ENCODE data around the gene FRMD4A.

Gene FRMD4A

DNA sequence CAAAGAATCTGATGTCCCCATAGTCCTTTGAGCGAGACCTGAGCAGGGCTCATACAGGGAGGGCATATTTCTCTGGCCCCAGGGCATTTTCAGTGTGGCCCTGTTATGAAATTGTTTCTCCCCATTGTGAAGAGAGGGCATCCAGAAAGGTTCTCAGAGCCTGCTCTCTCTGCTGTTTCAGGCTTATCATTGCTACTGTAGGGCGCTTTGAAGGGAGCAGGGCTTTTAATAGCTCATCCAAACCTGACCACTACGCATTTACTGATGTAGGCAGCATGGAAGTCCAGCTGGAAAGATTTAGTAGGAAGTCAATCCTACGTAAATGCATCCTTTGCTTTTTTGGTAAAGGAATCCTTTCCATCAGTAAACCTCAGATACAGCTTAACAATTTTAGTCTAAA is 675.9 kb downstream of the FRMD4A start:
- no peak for DNase-seq

DNA sequence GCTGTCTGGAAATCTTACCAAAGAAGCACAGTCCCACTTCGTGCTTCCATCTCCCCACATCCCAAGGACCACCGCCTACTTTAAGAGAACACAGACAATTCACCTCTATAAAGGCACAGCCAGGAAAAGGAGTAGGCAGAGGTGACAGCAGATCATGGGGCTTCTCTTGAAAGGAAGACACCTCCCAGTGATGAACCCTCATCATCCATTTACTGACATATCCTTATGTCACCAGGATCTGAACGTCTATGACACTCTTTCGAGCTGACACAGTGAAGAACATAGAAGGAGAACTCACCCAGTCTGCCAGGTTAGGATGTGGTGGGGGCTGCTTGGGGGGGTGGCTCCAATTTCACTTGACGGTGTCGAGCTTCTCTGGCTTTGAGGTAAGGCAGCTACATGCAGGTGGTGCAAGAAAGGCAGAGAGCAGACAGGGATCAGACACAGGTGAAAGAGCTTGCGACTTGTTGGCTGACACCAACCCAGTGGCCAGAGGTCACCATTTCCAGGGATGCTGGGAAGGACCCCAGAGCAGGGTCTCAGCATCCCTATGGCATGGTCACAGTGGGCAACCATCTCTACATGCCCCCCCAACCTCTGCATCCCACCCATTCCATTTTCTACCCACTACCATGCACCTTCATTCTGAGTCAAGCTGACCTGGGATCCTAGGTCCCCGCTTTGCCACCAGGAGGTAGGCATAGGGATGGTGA is 676.5 kb downstream of the FRMD4A start:
- no peak for DNase-seq

DNA sequence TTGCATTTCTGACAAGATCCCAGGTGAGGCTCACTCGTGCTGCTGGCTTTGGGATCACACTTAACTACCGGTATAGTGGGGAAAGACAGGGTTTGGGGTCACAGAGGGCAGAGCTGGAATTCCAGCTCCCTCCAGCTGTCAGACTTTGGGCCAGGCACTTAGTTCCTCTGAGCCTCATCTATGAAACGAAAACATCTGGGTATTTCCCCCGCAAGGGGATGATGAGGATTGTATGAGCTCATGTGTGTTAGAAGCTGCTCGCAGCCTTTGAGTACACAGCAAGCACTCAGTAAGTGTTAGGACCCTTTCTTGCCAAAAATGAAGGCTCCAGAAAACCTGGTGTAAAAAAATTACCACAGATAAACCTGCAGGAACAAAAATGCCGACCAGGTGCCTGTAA is 677.9 kb downstream of the FRMD4A start:
- DNase-seq = no peak

DNA sequence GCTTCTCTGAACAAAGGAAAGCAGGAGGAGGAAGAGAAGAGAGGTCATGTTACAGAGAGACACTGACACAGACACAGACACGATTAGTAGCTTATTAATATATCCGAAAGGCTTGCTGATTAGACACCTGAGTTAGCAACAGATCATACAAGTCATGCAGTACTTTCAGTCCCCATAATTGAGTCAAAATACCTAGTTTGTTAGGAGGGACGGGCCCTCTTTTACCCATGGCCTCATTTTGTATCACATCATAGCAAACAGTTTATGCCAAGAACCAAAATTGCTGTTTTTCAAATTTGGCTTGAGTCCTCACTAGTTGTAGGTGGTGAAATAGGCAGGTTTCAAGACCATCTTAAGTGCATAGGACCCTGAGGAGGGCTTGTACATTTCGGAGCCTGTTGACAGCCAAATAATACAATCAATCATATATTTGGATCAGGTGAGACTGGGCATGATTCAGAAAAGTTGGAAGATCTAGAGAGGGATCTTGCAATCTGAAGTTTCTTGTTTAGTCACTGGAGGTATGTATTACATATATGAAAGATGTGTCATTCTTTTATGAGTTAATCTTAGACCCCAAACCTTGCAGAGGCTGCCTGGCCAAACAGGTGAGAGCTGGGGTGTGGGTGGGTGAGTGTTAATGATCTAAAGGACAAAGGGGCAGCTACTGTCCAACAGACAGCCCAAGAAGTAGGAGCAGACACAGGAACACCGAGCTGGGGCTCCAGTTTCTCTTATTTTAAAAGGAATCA is 678.6 kb downstream of the FRMD4A start:
- no peak for DNase-seq

DNA sequence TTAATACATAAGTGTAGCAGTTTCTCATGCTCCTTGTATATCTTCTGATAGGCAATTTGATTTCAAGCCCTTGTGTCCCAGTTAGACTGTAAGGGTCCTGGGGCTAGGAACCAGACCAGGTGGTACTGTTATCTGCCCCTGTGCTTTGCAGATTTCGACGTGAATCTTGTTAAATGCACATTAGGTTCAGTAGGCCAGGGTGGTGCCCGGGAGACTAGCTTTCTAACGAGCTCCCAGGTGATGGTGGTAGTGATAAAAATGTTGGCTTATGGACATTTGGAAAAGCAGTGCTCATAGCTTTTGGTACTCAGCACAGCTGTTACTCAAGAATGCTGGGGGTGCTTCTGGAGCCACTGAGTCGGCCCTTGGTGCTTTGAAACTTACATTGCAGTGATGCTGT is 679.8 kb downstream of the FRMD4A start:
- DNase-seq = no peak

DNA sequence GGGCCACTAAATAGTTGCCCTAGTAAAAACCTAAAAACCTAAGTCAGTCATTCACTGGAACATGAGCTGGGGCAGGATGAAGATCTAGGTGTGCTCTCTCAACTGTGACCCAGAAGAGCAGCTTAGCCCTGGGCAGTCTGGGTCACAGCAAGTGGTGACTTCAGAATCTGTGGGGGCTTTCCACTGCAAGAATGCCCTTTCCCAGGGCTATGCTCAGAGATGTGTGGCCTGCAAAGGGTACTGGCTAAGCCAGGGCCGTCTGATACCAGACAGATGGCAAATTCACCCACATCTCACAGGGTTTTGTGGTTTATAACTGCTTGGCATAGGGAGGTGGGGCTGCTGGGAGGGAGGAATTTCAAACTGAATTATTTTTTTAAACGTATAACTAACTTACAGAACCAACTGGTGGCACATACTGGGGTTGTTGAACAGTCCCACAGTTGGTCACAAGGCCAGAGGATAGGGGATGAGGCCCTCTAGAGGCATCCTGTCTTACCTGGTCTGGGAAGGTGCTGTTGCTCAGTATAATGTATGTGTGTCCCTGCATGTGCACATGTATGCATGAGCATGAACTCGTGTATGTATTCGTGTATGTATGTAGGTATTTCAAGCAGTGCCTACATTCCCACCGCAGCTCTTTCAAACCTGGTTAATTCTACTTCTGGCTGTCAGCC is 680.7 kb downstream of the FRMD4A start:
- DNase-seq = no peak

DNA sequence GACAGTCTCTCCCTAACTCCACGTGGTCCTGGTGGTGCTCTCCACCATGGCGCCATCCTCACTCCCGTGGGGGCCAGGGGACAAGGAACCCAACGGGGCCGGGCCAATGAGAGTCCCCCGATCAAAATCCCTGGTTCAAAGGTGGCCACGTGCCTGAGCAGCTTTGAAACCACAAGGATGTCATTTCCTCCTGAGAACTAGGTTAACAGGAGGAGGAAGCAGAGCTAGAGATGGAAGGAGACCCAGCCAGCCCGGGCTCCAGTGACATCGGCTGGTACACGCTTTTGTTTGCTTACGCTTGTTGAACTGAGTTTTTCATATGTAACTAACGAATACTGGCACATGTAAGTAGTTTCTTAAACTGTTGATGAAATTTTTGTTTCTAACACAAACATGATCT is 682.3 kb downstream of the FRMD4A start:
- DNase-seq = no peak

DNA sequence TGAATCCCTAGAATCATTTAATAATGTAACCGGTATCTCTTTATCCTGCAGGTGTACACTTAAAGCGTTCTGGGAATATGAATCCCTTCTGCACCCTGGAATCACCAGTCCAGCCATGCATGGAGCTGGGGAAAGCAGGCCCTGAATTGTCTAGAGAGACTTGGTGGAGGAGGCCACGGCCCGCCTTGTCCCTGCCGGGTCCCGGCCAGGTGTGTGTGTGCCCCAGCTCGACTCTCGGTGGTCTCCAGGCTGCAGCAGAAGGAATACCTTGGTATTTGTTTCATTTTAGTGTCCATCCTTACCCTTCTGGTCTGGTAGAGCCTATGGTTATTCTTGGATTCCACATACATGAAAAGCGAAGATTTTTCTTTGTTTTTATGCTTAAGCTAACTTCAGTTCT is 685.9 kb downstream of the FRMD4A start:
- no peak for DNase-seq

DNA sequence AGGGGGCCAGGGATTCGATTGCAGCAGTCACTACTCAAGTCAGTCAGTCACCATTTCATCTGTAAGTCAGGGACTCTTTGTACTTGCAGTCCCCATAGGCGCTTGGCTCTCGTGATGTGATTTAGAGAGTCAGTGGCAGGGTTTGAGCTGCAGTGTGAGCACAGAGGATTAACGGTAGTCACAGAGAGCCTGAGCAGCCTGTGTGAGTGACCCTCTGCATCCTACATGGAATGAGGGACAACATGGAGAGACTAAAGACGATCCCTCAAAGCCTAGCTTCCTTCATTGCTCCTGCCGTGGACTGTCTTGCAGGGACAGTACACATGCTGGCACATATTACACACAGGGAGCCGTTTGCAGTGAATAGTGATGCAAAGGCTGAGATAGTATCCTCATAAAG is 687.7 kb downstream of the FRMD4A start:
- no peak for DNase-seq

DNA sequence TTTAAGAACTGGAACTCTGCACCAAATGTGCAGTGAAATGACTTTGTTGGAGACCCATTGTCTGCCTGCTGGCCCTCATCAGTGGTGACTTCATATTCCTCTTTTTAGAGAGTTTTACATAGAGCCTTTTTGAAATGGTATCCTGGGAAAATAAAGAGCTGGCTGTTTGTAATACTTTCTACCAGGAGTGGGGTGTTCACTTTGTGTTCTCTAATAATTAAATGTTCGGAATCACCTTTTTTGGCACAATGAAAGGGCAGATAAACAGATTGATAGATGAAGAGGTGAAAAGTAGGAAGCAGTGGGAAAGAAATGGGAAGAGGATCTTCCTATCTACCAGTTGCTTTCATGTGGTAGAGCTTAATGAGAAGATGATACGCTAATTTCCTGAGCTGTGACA is 688.4 kb downstream of the FRMD4A start:
- DNase-seq = no peak

DNA sequence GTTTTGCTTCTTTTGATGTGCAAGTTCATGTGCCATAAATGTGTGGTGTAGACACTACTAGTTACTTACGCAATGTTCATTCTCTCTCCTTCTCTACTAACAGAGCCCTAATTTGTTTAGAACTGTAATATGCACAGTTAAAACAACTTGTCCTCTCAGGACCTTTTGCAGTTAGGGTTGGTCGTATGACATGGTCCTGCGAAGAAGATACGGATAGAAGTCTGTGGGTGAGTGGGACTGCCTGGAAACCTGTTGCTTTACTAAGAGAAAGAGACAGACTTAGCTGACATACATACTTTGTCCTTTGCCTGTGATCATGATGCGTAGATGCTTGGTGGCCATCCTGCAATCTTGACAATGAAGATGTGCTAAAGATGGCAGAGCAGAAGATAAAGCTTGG is 692.8 kb downstream of the FRMD4A start:
- DNase-seq = no peak

DNA sequence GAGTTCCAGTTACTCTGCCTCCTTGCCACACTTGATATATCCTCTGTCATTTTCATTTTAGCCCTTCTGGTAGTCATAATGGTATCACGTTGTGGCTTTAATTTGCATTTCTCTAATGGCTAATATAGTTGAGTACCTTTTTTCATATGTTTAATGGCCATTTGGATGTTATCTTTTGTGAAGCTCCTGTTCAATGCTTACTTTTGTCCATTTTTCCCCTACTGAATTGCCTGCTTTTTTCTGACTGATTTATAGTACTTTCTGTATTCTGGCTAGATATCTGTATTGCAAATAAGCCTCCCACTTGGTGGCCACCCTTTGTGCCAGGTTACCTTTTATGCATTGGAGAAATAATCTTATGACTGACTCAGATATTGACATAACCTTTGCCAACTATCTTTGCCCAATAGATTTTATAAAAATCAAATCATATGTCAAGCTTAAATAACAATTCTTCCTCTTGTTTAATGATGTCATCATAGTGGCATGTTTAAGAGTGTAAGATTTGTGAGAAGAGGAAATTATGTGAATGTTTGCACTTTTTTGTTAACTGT is 693.3 kb downstream of the FRMD4A start:
- DNase-seq = no peak

DNA sequence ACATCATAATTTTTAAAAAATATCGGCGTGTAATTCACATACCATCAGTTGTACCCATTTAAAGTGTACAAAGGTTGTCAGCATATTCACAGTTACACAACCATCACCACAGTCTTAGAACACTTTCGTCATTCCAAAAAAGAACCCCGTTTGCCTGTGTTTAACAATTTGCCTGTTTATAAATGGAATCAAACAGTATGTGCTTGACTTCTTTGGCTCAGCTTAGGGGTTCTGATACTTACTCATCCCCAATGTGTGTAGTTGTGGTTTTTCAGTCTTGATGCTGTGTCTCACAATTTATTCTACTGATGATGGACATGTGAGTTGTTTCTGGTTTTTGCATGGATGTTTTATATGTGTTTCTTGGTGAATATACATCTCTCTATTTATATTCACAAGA is 693.9 kb downstream of the FRMD4A start:
- no peak for DNase-seq

DNA sequence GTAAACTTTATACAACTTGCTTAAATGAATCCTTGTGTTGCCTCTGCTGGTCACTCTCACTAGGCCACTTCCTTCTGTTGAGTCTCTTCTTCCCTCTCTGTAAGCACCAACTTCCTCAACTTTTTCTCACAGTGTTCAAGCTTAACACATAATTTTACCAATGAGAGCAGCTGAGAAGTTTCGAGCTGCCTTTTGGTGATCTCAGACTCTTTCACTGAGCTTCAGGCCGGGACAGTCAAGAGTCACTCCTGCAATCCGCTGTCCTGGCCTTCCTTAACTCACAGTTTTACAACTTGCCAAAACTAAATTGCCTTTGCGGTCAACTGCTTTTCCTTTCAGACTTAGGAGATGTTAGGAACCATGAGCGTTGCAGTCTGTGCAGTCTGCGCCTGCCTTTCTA is 696.5 kb downstream of the FRMD4A start:
- no peak for DNase-seq

DNA sequence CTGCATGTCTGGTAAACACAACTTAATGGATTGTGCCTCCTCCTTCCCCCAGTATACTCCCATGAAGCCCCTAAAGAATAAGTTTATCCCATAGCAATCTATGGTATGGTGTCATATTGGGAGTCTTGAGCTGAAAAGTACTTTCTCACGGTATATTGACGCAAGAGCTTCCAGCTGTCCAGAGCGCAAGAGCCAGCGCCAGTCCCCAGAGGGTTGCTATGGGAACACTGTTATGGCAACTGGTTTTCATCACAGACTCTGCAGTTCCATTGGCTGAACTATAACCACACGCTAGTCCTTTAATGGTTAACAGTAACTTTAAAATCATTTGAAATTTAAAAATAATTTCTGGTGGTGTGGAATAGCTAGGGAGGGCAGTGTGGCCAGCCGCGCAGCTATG is 697.0 kb downstream of the FRMD4A start:
- no peak for DNase-seq

DNA sequence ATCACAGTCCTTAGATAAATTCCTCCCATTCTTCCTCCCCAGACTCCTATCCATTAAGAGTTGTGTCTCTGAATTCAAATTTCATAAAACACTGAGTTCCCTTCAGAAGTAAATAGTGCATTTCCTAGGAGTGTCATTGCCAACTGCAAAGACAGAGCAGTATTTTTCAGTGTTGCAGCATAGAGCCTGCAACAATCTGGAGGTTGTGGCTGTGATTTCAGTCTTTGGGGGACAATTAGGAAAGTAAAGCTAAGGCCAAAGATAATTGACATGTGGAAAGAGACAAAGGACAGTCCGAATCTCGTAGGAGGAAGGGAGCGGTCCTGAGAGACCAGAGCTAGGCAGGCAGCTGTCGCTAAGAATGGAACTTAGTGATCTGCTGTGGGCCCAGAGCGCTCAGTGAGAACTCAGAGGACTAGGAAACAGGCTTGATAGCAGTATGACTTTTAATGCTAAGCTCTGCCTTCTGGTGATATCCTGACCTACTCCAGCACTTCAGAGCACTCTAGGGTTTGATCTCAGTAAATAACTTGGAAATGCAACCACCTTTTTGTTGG is 697.8 kb downstream of the FRMD4A start:
- no peak for DNase-seq

DNA sequence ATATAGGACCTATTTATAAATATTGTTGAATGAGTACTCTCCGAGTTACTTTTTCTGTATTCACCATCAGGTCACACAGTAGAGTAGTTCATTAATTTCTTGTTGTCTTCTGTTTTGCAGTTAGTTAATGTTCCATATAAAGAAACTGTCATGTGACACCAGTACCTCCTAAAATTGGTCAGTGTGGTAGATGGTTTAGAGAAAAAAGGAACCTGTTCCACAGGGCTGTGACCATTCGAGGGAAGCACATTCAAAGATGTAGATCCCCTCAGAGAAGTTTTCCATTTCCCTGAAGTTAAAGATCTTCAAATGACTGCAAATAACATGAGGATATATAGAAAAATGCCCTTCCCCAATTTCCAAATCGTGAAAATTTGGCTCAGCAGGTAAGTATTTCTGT is 698.3 kb downstream of the FRMD4A start:
- DNase-seq = no peak

DNA sequence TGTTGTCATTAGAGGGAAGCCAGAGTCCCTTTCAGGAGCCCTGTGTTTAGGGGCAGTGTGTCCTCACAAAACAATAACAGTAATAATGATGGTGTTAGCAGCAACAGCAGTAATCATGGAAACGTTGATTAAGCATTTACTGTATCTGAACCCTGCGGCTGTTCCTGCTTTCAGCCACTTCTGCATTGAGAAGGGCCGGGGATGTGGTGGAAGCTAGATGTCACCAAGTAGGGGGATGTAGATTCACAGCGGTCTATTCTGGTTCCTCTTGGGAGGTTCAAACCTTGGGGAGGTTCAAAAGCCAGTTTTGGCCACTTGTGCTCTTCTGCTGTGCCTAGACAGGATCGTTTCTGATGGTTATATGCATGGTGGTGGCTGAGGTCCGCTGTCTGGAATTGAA is 699.1 kb downstream of the FRMD4A start:
- no peak for DNase-seq

DNA sequence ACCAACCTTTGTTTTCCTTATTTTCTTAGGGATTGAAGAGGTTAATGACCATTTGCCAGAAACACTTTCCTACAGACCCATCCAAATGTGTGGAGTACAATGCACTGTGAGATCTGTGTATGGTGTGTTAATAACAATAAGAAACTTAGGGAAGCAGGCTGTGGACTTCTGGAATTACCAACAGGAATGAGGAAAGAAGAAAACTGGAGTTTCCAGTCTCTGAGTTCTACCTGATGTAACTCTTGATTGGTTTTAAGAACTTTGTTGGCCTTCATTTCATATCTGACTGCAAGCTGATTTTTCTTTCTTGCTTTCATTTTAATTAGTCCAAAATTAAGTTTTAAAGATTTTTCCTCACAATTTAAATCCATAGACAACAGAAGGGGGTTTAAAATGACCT is 700.5 kb downstream of the FRMD4A start:
- no peak for DNase-seq

DNA sequence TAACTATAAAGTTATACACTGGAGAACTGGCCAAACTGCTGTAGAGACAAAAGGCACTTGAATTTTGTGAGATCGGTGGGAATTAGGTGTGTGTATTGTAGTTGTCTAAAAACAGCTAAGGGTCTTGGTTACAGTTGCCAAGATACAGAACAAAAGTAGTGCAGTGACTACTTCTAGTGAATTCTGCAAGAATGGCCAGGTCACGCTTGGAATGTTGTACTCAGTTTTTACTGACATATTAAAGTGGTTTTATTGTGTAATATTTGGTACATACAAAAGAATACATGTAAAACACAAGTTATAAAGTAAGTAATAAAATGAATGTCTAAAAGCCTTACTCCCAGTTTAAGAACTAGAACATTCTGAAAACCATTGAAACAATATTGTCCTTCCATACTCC is 701.6 kb downstream of the FRMD4A start:
- no peak for DNase-seq

DNA sequence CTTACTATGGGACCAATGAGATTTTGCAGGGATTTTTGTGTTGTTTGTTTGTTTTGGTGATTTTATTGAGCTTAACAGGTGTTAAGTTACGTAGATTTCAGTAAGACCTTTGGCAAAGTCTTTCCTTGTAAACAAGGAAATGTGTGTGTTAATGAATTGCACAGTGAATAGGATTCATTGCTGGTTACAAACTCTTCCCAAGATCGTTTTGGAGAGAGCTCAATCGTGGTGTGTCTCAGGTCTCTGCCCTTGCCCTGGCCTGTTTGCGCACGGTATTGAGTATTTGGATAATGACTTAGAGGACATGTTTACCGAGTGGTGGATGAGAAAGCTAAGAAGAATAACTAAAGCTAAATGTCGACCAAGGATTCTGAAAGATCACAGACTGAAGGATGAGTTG is 702.1 kb downstream of the FRMD4A start:
- no peak for DNase-seq

DNA sequence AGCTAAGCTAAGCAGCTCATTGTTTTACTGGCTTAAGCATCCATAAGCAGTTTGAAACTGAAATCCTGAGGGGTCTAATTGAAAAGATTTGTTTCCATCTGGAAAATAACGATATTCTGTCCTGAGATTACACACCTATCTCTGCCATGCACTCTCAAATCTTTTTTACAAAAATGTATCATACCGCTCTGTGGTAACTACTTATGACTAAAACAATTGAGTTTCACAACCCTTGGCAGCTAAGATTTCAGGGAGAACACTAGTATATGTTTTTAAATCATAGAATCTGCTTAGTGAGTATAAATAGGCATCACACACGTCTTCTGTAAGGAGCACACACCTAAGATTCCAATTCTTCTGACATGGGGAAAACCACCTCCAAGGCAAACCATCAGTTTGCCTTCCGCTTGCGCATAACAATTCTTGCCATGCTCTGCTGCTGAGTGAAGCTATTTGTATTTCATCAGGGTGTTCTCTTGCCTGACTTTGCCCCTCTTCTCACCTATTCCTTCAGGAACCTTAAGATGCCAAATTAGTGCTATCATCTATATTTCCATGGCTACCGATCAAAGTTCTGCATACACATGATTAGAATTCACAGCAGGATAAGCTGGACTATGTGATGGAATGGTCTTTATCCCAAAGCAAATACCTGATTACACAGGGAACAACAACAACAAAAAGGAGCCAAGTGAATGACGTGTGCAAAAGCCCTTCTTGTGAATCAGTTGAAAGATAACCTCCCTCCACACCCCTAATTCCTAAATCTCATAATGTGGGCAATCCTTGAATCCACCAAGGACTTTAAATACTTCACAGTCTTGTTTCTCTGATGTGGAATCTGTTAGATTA is 703.0 kb downstream of the FRMD4A start:
- no peak for DNase-seq

DNA sequence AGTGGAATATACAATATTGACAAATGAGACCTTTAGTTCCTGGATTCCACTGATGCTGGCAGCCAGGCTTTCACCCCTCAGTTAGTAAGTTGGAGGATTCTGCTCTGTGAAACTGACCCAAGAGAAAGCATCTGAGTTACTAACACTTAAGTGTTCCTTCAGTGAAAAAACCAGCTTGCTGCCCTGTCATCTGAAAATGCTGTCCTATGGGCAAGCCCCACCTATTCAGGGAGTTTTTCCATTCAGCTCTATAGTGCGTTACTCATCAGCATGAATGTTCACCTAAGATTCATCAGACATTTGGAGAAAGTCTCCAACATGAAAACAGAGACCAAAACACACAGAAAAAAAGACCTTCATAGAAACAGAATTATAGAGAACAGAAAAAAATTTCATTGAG is 706.1 kb downstream of the FRMD4A start:
- DNase-seq = no peak
